HG03457 (cell line): ENCODE results near the gene TCEANC2.
"Not testable (repeated sequence)": the region's sequence is repeated elsewhere in the genome, so short reads cannot be mapped to it uniquely, and the experiment has no call there.

Experiments
- ATAC-seq: cut with Tn5 transposase; IDR thresholded peaks from one replicate; pipeline ENCODE4 v1.9.1; 2021; ENCODE audit warnings: moderate number of reproducible peaks; ENCODE audit not compliant: unreplicated experiment

TCEANC2 gene

GRCh38 chr1:54084794-54085193, 31.4 kb downstream of the TCEANC2 start:
- ATAC-seq, result no peak

- ATAC-seq, result no peak
Measured at GRCh38 chr1:54086754-54087153, 33.3 kb downstream of the TCEANC2 start.

GRCh38 chr1:54088385-54088784, 35.0 kb downstream of the TCEANC2 start:
- ATAC-seq, result no peak

GRCh38 chr1:54091666-54092065, 38.3 kb downstream of the TCEANC2 start:
- ATAC-seq, result no peak

GRCh38 chr1:54094001-54094729, 40.8 kb downstream of the TCEANC2 start:
- no peak for ATAC-seq

GRCh38 chr1:54094730-54095105, 41.3 kb downstream of the TCEANC2 start:
- ATAC-seq, result not testable (repeated sequence)

- no peak for ATAC-seq
Measured at GRCh38 chr1:54095546-54096226, 42.3 kb downstream of the TCEANC2 start.

GRCh38 chr1:54096227-54096876, 42.9 kb downstream of the TCEANC2 start:
- ATAC-seq, result no peak

- no peak for ATAC-seq
Measured at GRCh38 chr1:54096877-54097240, 43.5 kb downstream of the TCEANC2 start.

GRCh38 chr1:54099061-54099610, 45.7 kb downstream of the TCEANC2 start:
- no peak for ATAC-seq

GRCh38 chr1:54100500-54100899, 47.1 kb downstream of the TCEANC2 start:
- ATAC-seq, result no peak

GRCh38 chr1:54103414-54103813, 50.0 kb downstream of the TCEANC2 start:
- no peak for ATAC-seq

GRCh38 chr1:54104613-54105012, 51.2 kb downstream of the TCEANC2 start:
- ATAC-seq, result not testable (repeated sequence)

- no peak for ATAC-seq
Measured at GRCh38 chr1:54105080-54105479, 51.7 kb downstream of the TCEANC2 start.

GRCh38 chr1:54105736-54106269, 52.4 kb downstream of the TCEANC2 start:
- no peak for ATAC-seq

GRCh38 chr1:54107131-54107530, 53.7 kb downstream of the TCEANC2 start:
- no peak for ATAC-seq

- ATAC-seq, result no peak
Measured at GRCh38 chr1:54108156-54108555, 54.7 kb downstream of the TCEANC2 start.

GRCh38 chr1:54109129-54110090, 56.0 kb downstream of the TCEANC2 start:
- ATAC-seq, result no peak

GRCh38 chr1:54110996-54111395, 57.6 kb downstream of the TCEANC2 start:
- no peak for ATAC-seq

- no peak for ATAC-seq
Measured at GRCh38 chr1:54111624-54112023, 58.2 kb downstream of the TCEANC2 start.
